GM23338 (cell line): ENCODE measurements around the gene IPP. TPM values are rescaled to one million over a fixed set of nuclear protein-coding genes. Genes with fewer than 3 reads are reported as not detected.
A peak's percentile ranks its signal among the peaks of the same experiment; 100 is the strongest.
"Not testable (repeated sequence)": the region's sequence is repeated elsewhere in the genome, so short reads cannot be mapped to it uniquely, and the experiment has no call there.

Experiments
- ATAC-seq: fragments of 200-7000 bp; cut with Tn5 transposase; 3 replicates; pipeline ENCODE4 v1.9.1; 2020
- DNase-seq: peaks from one replicate; pipeline ENCODE4 v3.0.0-alpha.2; 2015; ENCODE audit warnings: low spot score
- H2AFZ ChIP-seq: fragments of 200-600 bp; sonication (generic); 2 replicates; pipeline ENCODE4 v1.8.0; 2016; ENCODE audit warnings: antibody characterized with exemption, mild to moderate bottlenecking, moderate library complexity
- H3F3A ChIP-seq: fragments of 200-600 bp; sonication (generic); replicated peaks from 2 replicates; pipeline ENCODE4 v1.8.0; 2017; ENCODE audit warnings: antibody characterized with exemption, mixed run types, low read depth
- H3K27ac ChIP-seq: fragments of 200-600 bp; sonication (generic); 2 replicates; pipeline ENCODE4 v1.6.1; 2016; ENCODE audit warnings: low read depth
- H3K27me3 ChIP-seq: fragments of 200-600 bp; sonication (generic); 2 replicates; pipeline ENCODE4 v1.8.0; 2016; ENCODE audit warnings: mild to moderate bottlenecking, mixed run types, moderate library complexity; ENCODE audit not compliant: insufficient read depth
- H3K36me3 ChIP-seq: fragments of 200-600 bp; sonication (generic); 2 replicates; pipeline ENCODE4 v1.8.0; 2016; ENCODE audit warnings: mild to moderate bottlenecking; ENCODE audit not compliant: insufficient read depth
- H3K4me1 ChIP-seq: fragments of 200-600 bp; sonication (generic); 2 replicates; pipeline ENCODE4 v1.8.0; 2016; ENCODE audit warnings: mild to moderate bottlenecking, moderate library complexity; ENCODE audit not compliant: insufficient read depth
- H3K4me2 ChIP-seq: fragments of 200-600 bp; sonication (generic); 2 replicates; pipeline ENCODE4 v1.7.1; 2017; ENCODE audit warnings: mixed run types
- H3K4me3 ChIP-seq: fragments of 200-600 bp; sonication (generic); 2 replicates; pipeline ENCODE4 v1.6.1; 2016; ENCODE audit warnings: mixed run types
- H3K79me2 ChIP-seq: fragments of 200-600 bp; sonication (generic); replicated peaks from 2 replicates; pipeline ENCODE4 v1.8.0; 2017; ENCODE audit warnings: mild to moderate bottlenecking; ENCODE audit not compliant: insufficient read depth
- H3K9me2 ChIP-seq: fragments of 200-600 bp; sonication (generic); 2 replicates; pipeline ENCODE4 v1.8.0; 2017; ENCODE audit not compliant: insufficient read depth
- H4K20me1 ChIP-seq: fragments of 200-600 bp; sonication (generic); replicated peaks from 2 replicates; pipeline ENCODE4 v1.8.0; 2017; ENCODE audit warnings: mild to moderate bottlenecking; ENCODE audit not compliant: insufficient read depth
- H3K27ac Mint-ChIP-seq: 2 replicates; pipeline ENCODE4 v1.8.0; 2020; ENCODE audit warnings: inconsistent platforms, mild to moderate bottlenecking, moderate library complexity, mixed read lengths
- H3K27me3 Mint-ChIP-seq: 3 replicates; pipeline ENCODE4 v1.8.0; 2022; ENCODE audit warnings: low read depth, mild to moderate bottlenecking, moderate library complexity, mixed read lengths, inconsistent platforms; ENCODE audit not compliant: insufficient read depth, poor library complexity
- H3K36me3 Mint-ChIP-seq: 3 replicates; pipeline ENCODE4 v1.8.0; 2021; ENCODE audit warnings: low read depth, mild to moderate bottlenecking, inconsistent platforms, moderate library complexity, mixed read lengths
- H3K4me1 Mint-ChIP-seq: 3 replicates; pipeline ENCODE4 v1.8.0; 2020; ENCODE audit warnings: mild to moderate bottlenecking, inconsistent platforms, mixed read lengths
- H3K4me3 Mint-ChIP-seq: 3 replicates; pipeline ENCODE4 v1.8.0; 2021; ENCODE audit warnings: moderate library complexity, mild to moderate bottlenecking, inconsistent platforms, mixed read lengths
- H3K9me3 Mint-ChIP-seq: 3 replicates; pipeline ENCODE4 v1.8.0; 2020; ENCODE audit warnings: moderate library complexity, mild to moderate bottlenecking, inconsistent platforms, mixed read lengths
- EZH2phosphoT487 ChIP-seq: fragments of 200-600 bp; sonication (generic); IDR thresholded peaks from one replicate; pipeline ENCODE4 v1.8.1; 2018; ENCODE audit warnings: antibody characterized with exemption; ENCODE audit not compliant: unreplicated experiment
- NANOG ChIP-seq: IDR thresholded peaks from 2 replicates; pipeline ENCODE4 v1.6.1; 2016; ENCODE audit warnings: antibody characterized with exemption, borderline replicate concordance
- POLR2AphosphoS5 ChIP-seq: IDR thresholded peaks from 2 replicates; pipeline ENCODE4 v1.6.1; 2016; ENCODE audit warnings: antibody characterized with exemption, low read depth
- polyA plus RNA-seq: library from polyadenylated mRNA; unstranded; fragments of >200 nt; fragmentation: Nextera tagmentation; extraction: Ambion mirVana; gene quantifications from 2 replicates; pipeline ENCODE4 v1.2.1, GENCODE V29; 2016
- total RNA-seq: library from RNA; depleted of rRNA; stranded (reverse); fragments of >200 nt; shearing (Covaris generic); gene quantifications from 2 replicates; pipeline ENCODE4 v1.2.3, GENCODE V29; 2014
- TF ChIP-seq, protein P1 (sequence below), 2 experiments: fragments of 200-600 bp in 1 of 2; sonication (generic) in 1 of 2; conservative IDR thresholded peaks; 2 replicates each; pipeline versions ENCODE4 v1.5.1 to v1.6.1; 2016 to 2017; ENCODE audit warnings: antibody characterized with exemption in 2 of 2, low read depth in 2 of 2, mild to moderate bottlenecking in 2 of 2, moderate library complexity in 1 of 2

The IPP gene
- total and polyA plus RNA-seq, 2 experiments from 2014 or later, result 1.8 to 2.8 TPM

DNA sequence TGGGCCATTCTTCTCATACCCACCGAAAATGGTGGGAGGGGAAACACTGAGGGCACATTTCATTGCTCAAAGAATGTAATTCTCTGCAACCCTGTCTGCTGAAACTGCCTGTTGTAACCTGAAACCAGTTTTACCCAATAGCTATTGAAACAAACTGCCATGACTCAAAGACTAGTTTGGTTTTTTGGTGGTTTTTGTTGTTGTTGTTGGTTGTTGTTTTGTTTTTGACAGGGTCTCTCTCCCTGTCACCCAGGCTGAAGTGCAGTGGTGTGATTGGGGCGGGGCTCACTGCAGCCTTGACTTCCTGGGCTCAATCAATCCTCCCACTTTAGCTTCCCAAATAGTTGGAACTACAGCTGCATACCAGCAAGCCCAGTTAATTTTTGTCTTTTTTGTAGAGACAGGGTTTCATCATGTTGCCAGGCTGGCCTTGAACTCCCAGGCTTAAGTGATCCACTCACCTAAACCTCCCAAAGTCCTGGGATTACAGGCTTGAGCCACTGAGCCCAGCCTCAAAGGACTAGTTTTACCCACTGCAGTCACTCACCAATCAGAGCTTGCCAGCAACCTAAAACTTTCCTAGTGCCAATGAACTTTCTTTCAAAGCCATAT is 2.1 kb upstream of the IPP start:
- TF ChIP-seq, protein P1, sequence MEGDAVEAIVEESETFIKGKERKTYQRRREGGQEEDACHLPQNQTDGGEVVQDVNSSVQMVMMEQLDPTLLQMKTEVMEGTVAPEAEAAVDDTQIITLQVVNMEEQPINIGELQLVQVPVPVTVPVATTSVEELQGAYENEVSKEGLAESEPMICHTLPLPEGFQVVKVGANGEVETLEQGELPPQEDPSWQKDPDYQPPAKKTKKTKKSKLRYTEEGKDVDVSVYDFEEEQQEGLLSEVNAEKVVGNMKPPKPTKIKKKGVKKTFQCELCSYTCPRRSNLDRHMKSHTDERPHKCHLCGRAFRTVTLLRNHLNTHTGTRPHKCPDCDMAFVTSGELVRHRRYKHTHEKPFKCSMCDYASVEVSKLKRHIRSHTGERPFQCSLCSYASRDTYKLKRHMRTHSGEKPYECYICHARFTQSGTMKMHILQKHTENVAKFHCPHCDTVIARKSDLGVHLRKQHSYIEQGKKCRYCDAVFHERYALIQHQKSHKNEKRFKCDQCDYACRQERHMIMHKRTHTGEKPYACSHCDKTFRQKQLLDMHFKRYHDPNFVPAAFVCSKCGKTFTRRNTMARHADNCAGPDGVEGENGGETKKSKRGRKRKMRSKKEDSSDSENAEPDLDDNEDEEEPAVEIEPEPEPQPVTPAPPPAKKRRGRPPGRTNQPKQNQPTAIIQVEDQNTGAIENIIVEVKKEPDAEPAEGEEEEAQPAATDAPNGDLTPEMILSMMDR (conservative IDR thresholded peaks at IDR 0.05; ENCODE audit: low read depth in 2 of 2), result no peak
- Histone ChIP-seq H3K9me2 (peaks cover 2% of the 10 kb centered on the region; the same call in 1 of the 2 replicates), H3F3A (peaks cover 12% of the 10 kb centered on the region), H3K79me2 (no peaks in the 10 kb centered on the region), H3K4me3 (no peak overlapping the region), H3K4me2 (no peak overlapping the region), H3K27me3 (no peaks in the 10 kb centered on the region), H4K20me1 (no peaks in the 10 kb centered on the region), H3K4me1 (peaks cover 5% of the 10 kb centered on the region; the same call in 1 of the 2 replicates), H3K36me3 (peaks cover 6% of the 10 kb centered on the region), H2AFZ (no peak overlapping the region), H3K27ac (no peak overlapping the region)
- no peak for DNase-seq
- peaks cover 15% of the 10 kb centered on the region for H3K36me3 Mint-ChIP-seq
- peaks cover 29% of the 10 kb centered on the region for H3K9me3 Mint-ChIP-seq
- ATAC-seq, result no peak
- no peak overlapping the region for H3K4me3 Mint-ChIP-seq
- H3K4me1 Mint-ChIP-seq, result peaks cover 5% of the 10 kb centered on the region
- peaks cover 4% of the 10 kb centered on the region for H3K27me3 Mint-ChIP-seq
- no peak overlapping the region for H3K27ac Mint-ChIP-seq

- no peak overlapping the region for H3K27ac ChIP-seq
- Mint-ChIP-seq H3K27me3 (peaks cover 4% of the 10 kb centered on the region), H3K9me3 (peaks cover 29% of the 10 kb centered on the region), H3K4me3 (no peak overlapping the region; the same call in 2 of the 3 replicates), H3K36me3 (peaks cover 15% of the 10 kb centered on the region), H3K27ac (no peak overlapping the region), H3K4me1 (peaks cover 5% of the 10 kb centered on the region)
- H4K20me1 ChIP-seq, result no peaks in the 10 kb centered on the region
- peaks cover 12% of the 10 kb centered on the region for H3F3A ChIP-seq
- peaks cover 5% of the 10 kb centered on the region; the same call in 1 of the 2 replicates for H3K4me1 ChIP-seq
- H3K4me3 ChIP-seq, result no peak overlapping the region
- ATAC-seq, result no peak
- no peaks in the 10 kb centered on the region for H3K27me3 ChIP-seq
- H3K79me2 ChIP-seq, result no peaks in the 10 kb centered on the region
- H3K9me2 ChIP-seq, result peaks cover 2% of the 10 kb centered on the region; the same call in 1 of the 2 replicates
- DNase-seq, result no peak
- peak overlapping the region; percentile 91; the same call in 1 of the 2 replicates for H2AFZ ChIP-seq
- peaks cover 6% of the 10 kb centered on the region for H3K36me3 ChIP-seq
- H3K4me2 ChIP-seq, result no peak overlapping the region
- no peak for TF ChIP-seq POLR2AphosphoS5
- no peak for TF ChIP-seq EZH2phosphoT487
- no peak for TF ChIP-seq NANOG
Measured at GRCh38 chr1:45752014-45752413, 1.6 kb upstream of the IPP start.

DNA sequence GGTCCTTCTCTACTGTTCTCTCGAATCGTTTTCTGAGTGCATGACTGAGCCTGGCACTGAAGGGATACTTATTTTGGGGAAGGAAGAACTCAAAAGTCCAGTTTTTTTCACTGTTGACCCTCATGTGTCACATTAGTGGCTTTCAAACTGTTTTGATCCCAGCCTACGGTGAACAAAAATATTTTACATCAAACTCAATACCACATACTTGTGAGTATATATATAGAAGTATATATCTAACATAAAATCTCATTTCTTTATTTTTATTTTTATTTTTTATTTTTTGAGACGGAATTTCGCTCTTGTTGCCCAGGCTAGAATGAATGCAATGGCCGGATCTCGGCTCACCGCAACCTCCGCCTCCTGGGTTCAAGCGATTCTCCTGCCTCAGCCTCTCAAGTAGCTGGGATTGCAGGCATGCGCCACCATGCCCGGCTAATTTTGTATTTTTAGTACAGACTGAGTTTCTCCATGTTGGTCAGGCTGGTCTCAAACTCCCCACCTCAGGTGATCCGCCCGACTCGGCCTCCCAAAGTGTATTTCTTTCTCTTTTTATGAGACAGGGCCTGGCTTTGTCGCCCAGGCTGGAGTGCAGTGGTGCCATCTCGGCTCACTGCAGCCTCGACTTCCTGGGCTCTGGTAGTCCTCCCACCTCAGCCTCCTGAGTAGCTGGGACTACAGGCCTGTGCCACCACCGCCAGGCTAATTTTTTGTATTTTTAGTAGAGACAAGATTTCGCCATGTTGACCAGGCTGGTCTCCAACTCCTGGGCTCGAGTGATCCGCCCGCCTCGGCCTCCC is 786 bp upstream of the IPP start:
- peaks cover 15% of the 10 kb centered on the region for H3K36me3 Mint-ChIP-seq
- not testable (repeated sequence) for H3K36me3 ChIP-seq, H4K20me1 ChIP-seq, DNase-seq, H3K79me2 ChIP-seq, H3K4me1 ChIP-seq, H3K9me2 ChIP-seq, H3K27me3 ChIP-seq, ATAC-seq, H3K27me3 Mint-ChIP-seq, H3K4me1 Mint-ChIP-seq
- Histone ChIP-seq H3K27ac (peak overlapping the region; percentile 97), H3K4me2 (peak overlapping the region; percentile 80), H3F3A (peaks cover 12% of the 10 kb centered on the region), H2AFZ (peak overlapping the region; percentile 91), H3K4me3 (peak overlapping the region; percentile 66)
- peaks cover 29% of the 10 kb centered on the region for H3K9me3 Mint-ChIP-seq
- peak overlapping the region; percentile 85 for H3K27ac Mint-ChIP-seq
- peak overlapping the region; percentile 91 for H3K4me3 Mint-ChIP-seq
